GM19239 (cell line): ENCODE measurements around the gene BMAL1.

Experiments
- DNase-seq: peaks from one replicate; pipeline ENCODE4 v3.0.0; 2011; ENCODE audit warnings: low spot score; ENCODE audit not compliant: insufficient read length
- FAIRE-seq: peaks from 2 replicates; lab custom pipeline; 2011; peaks lifted over from hg19 to GRCh38; lab: Jason Lieb, UNC

Gene BMAL1

GRCh38 chr11:13260963-13261588, 16.5 kb upstream of the BMAL1 start:
- DNase-seq, result no peak
- FAIRE-seq, result no peak

DNA sequence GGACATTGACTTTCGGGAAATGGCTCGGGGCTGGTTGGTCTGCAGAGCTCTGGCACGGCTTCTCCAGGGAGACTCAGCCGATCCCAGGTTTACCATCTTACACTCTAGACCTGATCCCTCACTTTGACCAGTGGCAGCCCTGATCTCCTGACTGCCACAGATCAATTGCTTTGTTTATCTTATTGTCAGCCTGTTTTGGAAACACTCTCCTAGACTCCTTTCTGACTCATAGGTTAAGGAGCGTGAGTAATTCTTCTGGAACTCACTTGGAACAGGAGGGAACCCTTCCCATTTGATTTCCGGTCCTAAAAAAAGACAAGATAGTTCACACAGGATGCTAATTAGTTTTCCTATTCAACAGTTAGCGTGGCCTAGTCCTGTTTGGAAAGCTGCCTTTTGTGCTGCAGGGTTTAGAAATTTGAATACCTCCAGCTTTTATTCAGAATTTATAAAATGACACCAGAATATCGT, 16.0 kb upstream of the BMAL1 start:
- FAIRE-seq, result no peak
- no peak for DNase-seq

- DNase-seq (no peak), FAIRE-seq (no peak)
Measured at GRCh38 chr11:13262096-13262495, 15.5 kb upstream of the BMAL1 start.

GRCh38 chr11:13268791-13269190, 8.8 kb upstream of the BMAL1 start:
- DNase-seq (no peak), FAIRE-seq (no peak)

- no peak for DNase-seq
- no peak for FAIRE-seq
Measured at GRCh38 chr11:13269775-13270174, 7.8 kb upstream of the BMAL1 start.

DNA sequence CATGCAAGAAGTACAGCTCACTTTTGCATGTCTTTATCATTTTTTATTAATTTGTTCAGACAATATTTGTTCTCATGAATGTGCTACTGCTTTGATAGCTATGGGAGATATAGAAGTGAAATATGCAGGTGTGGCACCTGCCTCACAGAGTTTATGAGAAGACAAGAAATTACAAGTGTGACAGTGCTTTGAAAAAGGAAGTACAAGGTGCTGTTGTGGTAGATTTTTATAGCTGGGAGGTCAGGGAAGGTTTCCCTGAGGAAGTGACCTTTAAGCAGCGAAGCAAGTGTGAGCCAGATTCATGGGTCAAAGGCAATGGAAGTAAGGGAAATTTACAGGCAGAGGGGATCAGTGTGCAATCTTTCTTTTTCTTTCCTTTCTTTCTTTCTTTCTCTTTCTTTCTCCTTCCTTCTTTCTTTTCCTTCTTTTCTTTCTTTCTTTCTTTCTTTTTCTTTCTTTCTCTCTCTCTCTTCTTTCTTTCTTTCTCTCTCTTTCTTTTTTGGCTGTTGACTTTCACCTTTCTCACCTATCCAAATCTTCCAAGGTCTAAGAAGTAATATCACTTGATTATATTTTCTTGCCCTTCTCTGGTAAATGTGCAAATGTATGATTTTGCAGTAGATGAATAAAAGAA, 6.4 kb upstream of the BMAL1 start:
- FAIRE-seq (peak; percentile 55), DNase-seq (no peak)

- no peak for DNase-seq
- peak; percentile 23 for FAIRE-seq
Measured at GRCh38 chr11:13276454-13276831, 1.1 kb upstream of the BMAL1 start.

- FAIRE-seq, result peak; percentile 97
Measured at GRCh38 chr11:13276832-13277767, 490 bp upstream of the BMAL1 start.

DNA sequence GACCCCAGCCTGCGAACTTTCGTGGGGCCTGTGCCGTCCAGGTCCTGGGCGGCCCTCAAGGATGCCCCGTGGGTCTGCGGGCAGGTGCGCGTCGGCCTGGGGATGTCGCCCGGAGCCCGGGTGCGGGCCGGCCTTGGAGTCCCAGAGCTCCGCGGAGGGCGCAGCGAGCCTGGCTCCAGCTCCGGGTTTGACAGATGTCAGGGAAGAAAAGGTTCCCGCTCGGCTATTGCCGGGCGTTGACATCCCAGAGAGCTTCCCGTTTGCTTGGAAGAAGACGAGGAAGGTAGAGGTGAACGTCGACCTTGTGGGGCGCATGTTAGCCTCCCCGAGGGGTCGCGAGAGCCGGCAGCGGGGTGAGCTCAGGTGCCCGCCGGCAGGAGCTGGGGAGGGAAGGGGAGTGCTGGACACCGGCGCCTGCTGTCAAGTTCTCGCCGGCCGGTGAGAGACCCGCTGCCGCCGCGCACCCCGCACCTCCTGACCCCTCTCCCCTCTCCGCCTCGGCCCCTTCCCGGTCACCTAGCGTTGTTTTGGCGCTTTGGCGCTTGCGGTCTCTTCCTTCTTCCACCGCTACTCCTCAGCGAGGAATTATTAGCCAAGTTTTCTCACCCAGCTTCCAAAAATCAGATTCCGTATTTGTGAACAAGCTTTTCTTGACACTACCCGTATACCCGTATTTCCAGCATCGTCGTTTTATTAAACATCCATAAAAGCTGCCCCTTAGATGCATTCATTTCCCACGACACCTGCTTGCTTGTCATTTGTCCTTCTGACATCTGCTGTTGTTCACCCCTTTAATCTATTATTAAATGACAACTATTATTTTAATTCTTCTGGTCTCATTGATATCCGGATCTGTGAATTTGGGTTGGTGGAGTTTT, 1.3 kb downstream of the BMAL1 start:
- no peak for FAIRE-seq
- peak; percentile 16 for DNase-seq

More at GRCh38 chr11:13276832-13277767, 490 bp upstream of the BMAL1 start:
- peak; percentile 96 for DNase-seq

GRCh38 chr11:13279487-13279834, 1.9 kb downstream of the BMAL1 start:
- DNase-seq (no peak), FAIRE-seq (no peak)

DNA sequence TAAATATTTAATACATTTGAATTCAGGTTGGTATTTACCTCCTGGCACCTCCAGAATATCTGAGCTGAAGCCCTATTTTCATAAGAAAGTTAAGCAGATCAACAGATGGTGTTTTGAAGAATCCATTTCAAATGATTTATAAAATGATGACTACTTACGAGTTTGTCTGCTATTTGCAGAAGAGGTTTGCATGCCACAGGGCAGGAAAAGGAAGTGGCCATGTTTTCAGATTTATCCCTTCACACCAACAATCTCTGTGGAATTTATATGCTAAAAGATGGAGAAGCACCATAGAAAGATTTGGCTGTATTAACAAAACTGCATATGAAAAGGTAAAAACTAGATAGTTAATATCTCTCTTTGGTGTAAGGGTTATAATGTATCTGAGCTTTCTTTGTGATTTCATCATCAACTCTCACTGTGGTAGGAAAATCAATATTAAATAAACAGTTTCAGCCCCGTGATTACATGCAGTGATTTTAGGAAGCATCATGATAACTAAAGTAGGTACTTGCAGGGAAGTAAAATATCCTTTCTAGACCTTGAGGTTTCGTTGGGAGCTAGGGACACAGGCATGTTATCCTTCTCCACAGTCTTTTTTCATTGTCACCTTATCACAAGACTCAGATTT, 2.6 kb downstream of the BMAL1 start:
- FAIRE-seq (no peak), DNase-seq (no peak)

DNA sequence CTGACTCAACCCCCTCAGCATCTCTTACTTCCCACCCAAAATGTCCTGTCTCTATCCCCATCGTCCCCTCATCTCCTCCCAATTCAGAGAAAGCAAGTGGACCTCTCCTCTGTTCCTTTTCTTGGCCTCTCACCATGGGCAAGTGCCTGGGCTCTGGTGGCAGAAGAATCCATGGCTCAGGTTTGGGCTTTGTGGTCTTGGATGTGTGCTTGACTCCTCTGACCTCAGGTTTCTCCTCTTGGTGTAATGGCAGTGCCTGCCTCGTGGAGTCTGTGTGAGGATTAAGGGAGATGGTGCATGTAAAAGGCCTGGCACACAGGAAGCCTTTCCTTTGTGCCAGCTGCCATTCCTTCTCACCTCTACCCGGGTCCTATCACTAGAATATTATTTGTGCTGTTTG, 3.2 kb downstream of the BMAL1 start:
- FAIRE-seq (no peak), DNase-seq (no peak)

DNA sequence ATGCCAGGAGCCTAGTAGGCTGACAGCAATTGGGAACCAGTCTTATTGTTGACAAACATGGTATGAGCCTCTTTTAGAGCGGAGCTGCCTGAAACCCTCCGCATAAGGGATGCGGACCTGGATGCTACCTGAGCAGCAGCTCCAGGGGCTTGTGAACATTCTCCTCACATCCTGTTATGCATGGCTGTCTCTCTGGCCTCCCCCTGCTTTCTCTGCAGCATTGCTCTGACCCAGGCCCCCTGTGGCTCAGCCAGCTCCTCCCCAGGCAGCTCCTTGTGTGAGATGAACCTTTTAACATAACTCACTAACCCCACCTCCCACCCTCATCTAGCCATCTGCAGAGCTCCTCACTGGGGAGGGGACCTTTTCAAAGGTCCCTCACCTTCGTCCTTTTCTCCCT, 6.0 kb downstream of the BMAL1 start:
- DNase-seq (no peak), FAIRE-seq (no peak)

- FAIRE-seq, result no peak
- DNase-seq, result no peak
Measured at GRCh38 chr11:13284776-13285588, 7.4 kb downstream of the BMAL1 start.

GRCh38 chr11:13286279-13286821, 8.8 kb downstream of the BMAL1 start:
- DNase-seq (no peak), FAIRE-seq (no peak)

- FAIRE-seq, result no peak
- DNase-seq, result no peak
Measured at GRCh38 chr11:13287036-13287435, 9.4 kb downstream of the BMAL1 start.

DNA sequence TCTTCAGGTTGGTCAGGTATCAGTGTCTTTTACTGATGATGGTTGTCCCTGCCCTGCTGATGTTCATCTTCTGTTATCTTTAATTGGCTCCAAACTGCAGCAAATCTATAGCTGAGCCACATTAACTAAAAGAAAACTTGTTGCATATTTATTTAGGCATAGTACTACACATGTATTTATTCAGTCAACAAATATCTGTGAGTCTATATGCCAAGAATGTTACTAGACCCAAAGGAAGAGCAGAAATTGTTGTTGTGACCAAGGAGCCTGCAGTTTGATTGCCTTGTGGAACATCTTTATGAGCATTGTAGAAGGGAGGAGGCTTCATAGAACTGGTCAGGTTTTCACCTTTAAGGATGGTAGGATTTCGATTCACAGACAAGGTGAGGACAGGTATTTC, 10.1 kb downstream of the BMAL1 start:
- DNase-seq (no peak), FAIRE-seq (no peak)

- no peak for FAIRE-seq
Measured at GRCh38 chr11:13288375-13289029, 10.9 kb downstream of the BMAL1 start.

More at GRCh38 chr11:13288375-13289029, 10.9 kb downstream of the BMAL1 start:
- DNase-seq, result no peak
